ENCODE results near the gene NCS1.

The NCS1 gene

GRCh38 chr9:130260816-130261765 lies 88.9 kb downstream of the NCS1 start:
- peak overlapping the region; percentile 7; the same call in 1 of the 2 replicates for H3K27ac ChIP-seq
- no peak for TF ChIP-seq CTCF (conservative IDR thresholded peaks at IDR 0.05)
- no peak for TF ChIP-seq ZFX (IDR thresholded peaks at IDR 0.05)

GRCh38 chr9:130262061-130262745 lies 90.0 kb downstream of the NCS1 start:
- no peak overlapping the region for H3K27ac ChIP-seq
- TF ChIP-seq CTCF (conservative IDR thresholded peaks at IDR 0.05) (no peak), ZFX (IDR thresholded peaks at IDR 0.05) (no peak)

GRCh38 chr9:130262771-130263170 lies 90.6 kb downstream of the NCS1 start:
- H3K27ac ChIP-seq: no peak overlapping the region
- TF ChIP-seq ZFX (IDR thresholded peaks at IDR 0.05) (no peak), CTCF (conservative IDR thresholded peaks at IDR 0.05) (no peak)

- TF ChIP-seq ZFX (IDR thresholded peaks at IDR 0.05): no peak
- TF ChIP-seq CTCF (conservative IDR thresholded peaks at IDR 0.05): no peak
- H3K27ac ChIP-seq: no peak overlapping the region
Measured at GRCh38 chr9:130263601-130264413, 91.6 kb downstream of the NCS1 start.

GRCh38 chr9:130264414-130265350 lies 92.5 kb downstream of the NCS1 start:
- TF ChIP-seq ZFX (IDR thresholded peaks at IDR 0.05) (no peak), CTCF (conservative IDR thresholded peaks at IDR 0.05) (no peak)
- no peak overlapping the region for H3K27ac ChIP-seq

- no peak for TF ChIP-seq ZFX (IDR thresholded peaks at IDR 0.05)
- TF ChIP-seq CTCF (conservative IDR thresholded peaks at IDR 0.05): no peak
- no peak within 1 kb of the TSS for H3K27ac ChIP-seq
Measured at GRCh38 chr9:130265431-130266235, 93.4 kb downstream of the NCS1 start, which contains the start of gene HMCN2. Gene HMCN2, plus strand, starts transcription at chr9:130265760. Its CDS starts 119 bp downstream, at chr9:130265879.

All from C4-2B (cell line).